ENCODE measurements around the gene TNFRSF21.

DNA sequence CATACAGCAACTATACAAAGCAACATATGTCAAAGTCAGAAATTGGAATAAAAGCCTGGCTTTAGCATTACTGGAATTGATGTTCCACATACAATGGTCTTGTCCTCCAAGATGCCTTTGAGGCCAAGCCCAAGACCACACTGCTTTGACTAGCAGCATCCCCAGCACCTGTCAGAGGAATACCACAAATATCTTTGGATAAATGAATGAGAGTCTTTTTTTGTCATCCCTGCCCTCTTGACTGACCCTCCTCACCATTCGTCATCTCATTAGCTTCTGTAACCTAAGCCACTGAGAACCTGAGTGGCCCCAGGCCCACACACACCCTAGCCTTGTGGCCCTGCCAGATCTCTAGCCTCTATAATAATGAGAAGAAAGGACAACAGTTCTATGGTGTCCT, 48.5 kb downstream of the TNFRSF21 start:
- TF ChIP-seq, protein P1, sequence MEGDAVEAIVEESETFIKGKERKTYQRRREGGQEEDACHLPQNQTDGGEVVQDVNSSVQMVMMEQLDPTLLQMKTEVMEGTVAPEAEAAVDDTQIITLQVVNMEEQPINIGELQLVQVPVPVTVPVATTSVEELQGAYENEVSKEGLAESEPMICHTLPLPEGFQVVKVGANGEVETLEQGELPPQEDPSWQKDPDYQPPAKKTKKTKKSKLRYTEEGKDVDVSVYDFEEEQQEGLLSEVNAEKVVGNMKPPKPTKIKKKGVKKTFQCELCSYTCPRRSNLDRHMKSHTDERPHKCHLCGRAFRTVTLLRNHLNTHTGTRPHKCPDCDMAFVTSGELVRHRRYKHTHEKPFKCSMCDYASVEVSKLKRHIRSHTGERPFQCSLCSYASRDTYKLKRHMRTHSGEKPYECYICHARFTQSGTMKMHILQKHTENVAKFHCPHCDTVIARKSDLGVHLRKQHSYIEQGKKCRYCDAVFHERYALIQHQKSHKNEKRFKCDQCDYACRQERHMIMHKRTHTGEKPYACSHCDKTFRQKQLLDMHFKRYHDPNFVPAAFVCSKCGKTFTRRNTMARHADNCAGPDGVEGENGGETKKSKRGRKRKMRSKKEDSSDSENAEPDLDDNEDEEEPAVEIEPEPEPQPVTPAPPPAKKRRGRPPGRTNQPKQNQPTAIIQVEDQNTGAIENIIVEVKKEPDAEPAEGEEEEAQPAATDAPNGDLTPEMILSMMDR (IDR thresholded peaks at IDR 0.05), result no peak
- no peak for TF ChIP-seq POLR2A (IDR thresholded peaks at IDR 0.05)

Measured in lower leg skin (tissue), 3 donors.